ENCODE results near the gene OR2A2. TPM values are rescaled to one million over a fixed set of nuclear protein-coding genes. Genes with fewer than 3 reads are reported as not detected.

The OR2A2 gene
- total RNA-seq, 1 experiment from 2014 or later, result not detected

DNA sequence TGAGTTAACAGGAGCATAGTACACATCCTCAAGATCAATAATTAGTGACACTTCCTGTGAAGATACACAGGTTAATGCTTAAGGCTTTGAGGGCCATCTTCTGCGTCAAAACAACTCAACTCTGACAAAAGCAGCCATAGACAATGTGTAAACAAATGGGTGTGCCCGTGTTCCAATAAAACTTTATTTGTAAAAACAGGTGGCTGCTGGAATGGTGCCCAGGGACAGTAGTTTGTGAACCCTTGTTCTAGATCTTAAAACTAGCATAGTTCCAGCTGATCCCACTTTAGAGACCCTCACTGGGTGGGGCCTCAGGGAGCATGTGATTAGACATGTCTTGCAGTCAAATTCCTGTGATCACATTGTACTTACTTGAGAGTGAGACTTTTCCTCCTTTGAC, 21.3 kb downstream of the OR2A2 start:
- in situ Hi-C loops (cut with HindIII; ENCODE audit: low pct_unique_long_range_greater_than_20kb, low sequenced_read_pairs), result no loop called here
- no peak for DNase-seq (ENCODE audit: low read depth, low spot score)

DNA sequence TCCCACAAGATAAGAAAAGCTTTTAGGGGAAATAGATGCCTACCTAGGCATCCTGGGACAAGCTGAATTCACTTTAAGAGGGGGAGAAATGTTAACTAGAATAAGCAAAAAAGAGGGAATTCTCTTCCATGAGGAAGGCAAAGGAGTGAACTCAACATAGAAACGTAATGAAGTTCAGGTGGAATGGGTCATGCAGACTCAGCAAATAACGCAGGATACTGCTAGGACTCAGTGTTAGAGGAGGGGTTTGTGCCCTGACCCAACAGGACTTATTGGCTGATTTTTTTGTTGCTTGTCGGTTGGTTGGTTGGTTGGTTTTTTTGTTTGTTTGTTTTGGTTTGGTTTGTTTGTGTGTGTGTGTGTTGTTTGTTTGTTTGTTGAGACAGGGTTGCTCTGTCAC, 22.9 kb downstream of the OR2A2 start:
- in situ Hi-C loops (cut with HindIII; ENCODE audit: low pct_unique_long_range_greater_than_20kb, low sequenced_read_pairs), result no loop called here
- no peak for DNase-seq (ENCODE audit: low read depth, low spot score)

DNA sequence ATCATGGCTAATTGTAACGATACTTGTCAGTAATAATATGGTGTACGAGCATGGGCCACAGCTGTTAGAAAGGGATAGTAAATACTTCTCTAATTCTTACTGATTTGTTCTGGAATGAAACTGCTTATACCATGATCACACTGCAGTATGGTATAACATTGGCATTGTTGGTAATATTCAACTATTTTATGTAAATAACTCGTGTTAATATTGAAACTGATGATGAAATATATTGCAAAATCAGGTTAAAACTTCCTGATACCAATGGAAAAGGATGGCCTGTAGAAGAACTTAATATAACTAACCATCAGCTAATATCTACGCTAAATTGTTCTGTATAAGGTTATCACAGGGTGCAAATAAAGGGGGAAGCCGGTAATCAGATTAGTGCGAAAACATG, 23.9 kb downstream of the OR2A2 start:
- in situ Hi-C loops (cut with HindIII; ENCODE audit: low pct_unique_long_range_greater_than_20kb, low sequenced_read_pairs), result no loop called here
- DNase-seq (ENCODE audit: low read depth, low spot score), result no peak

DNA sequence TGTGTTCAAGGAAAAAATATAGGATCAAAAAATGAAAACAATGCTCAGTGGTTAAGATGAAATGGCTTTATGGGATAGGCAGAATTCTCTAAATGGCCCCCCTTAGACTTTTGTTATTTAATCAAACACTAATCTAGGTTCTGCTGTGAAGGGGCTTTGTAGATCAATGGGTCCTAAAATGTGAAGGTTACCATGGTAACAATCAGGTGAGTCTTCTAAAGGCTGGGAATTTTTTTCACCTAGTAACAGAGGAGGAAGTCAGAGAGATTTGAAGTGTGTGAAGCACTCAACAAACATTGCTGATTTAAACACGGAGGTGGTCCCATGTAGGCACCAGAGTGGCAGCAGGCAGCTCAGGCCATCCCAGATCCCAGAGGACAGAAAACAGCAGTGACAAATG, 24.7 kb downstream of the OR2A2 start:
- DNase-seq (ENCODE audit: low read depth, low spot score), result no peak
- in situ Hi-C loops (cut with HindIII; ENCODE audit: low pct_unique_long_range_greater_than_20kb, low sequenced_read_pairs), result no loop called here

DNA sequence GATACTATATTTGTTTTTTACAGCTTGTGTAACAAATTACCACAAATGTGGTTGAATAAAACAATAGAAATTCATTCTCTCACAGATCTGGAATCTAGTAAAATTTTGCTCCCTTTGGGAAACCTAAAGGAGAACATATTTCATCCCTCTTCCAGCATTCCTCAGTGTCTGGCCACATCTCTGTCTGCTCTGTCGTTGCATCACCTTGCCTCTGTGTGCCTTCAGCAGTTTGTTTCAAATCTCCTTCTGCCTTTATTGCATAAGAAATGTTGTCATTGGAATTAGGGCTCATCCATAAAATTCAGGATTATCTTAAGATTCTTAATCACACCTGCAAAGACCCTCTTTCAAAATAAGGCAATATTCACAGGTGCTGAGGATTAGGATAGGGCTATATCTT, 28.1 kb downstream of the OR2A2 start:
- DNase-seq (ENCODE audit: low read depth, low spot score), result no peak
- in situ Hi-C loops (cut with HindIII; ENCODE audit: low pct_unique_long_range_greater_than_20kb, low sequenced_read_pairs), result no loop called here

DNA sequence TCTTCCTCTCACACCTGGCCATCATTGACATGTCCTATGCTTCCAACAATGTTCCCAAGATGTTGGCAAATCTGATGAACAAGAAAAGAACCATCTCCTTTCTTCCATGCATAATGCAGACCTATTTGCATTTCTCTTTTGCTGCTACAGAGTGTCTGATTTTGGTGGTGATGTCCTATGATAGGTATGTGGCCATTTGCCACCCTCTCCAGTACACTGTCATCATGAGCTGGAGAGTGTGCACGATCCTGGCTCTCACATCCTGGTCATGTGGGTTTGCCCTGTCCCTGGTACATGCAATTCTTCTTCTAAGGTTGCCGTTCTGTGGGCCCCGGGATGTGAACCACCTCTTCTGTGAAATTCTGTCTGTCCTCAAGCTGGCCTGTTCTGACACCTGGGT, 32.8 kb downstream of the OR2A2 start:
- DNase-seq (ENCODE audit: low read depth, low spot score), result no peak
- in situ Hi-C loops (cut with HindIII; ENCODE audit: low pct_unique_long_range_greater_than_20kb, low sequenced_read_pairs), result no loop called here

DNA sequence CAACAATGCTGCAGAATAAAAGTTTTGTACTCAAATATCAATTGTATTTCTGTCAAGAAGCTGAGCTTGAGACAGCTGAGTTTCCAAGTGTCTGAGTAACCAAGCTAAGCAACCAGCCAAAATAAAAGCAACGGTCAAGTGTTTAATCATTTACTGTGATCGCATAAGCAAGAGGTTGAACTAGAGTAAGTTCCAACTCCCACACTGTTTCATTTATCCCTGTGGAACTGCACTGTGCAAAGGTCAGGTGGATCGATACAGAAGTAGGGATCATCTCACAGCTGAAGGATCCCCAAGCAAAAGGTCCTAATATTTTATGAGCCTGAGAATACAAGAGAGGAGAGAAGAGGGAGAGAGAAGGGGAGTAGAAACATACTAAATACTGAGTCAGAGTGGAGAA, 35.0 kb downstream of the OR2A2 start:
- no peak for DNase-seq (ENCODE audit: low read depth, low spot score)
- in situ Hi-C loops (cut with HindIII; ENCODE audit: low pct_unique_long_range_greater_than_20kb, low sequenced_read_pairs), result no loop called here

DNA sequence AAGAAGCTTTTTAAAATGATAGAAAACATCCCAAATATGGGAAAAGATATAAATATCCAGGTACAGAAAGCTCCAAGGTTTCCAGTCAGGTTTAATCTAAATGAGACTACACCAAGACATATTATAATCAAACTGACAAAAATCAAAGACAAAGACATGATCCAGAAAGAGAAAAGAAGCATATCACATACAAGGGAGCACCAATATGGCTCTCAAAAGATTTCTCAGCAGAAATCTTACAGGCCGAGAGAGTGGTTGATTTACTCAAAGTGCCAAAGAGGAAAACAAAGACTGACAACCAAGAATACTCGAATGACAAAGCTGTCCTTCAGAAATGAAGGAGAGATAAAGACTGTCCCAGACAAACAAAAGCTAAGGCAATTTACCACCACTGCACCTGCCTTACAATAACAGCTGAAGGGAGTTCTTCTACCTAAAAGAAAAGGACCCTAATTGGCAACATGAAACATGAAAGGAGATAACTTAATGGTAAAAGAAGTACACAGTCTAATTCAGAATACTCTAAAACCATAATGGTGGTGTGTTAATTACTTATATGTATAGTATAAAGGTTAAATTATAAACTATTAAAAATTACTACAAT, 38.9 kb downstream of the OR2A2 start:
- no peak for DNase-seq (ENCODE audit: low read depth, low spot score)
- in situ Hi-C loops (cut with HindIII; ENCODE audit: low pct_unique_long_range_greater_than_20kb, low sequenced_read_pairs), result no loop called here

DNA sequence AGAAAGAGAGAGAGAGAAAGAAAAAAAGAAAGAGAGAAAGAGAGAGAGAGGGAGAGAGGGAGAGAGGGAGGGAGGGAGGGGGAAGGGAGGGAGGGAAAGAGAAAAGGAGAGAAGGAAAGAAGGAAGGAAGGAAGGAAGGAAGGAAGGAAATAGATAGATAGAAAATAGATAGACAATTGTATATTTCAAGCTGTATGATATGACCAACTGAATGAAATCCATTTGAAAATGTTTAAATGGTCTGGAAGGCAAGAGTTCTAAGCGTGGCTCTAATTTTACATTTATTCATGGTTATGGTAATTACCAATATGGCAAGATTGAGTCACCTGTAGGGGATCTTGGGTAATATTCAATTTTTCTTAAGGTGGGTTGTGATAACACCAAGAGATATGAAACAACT, 49.5 kb downstream of the OR2A2 start:
- DNase-seq (ENCODE audit: low read depth, low spot score), result no peak
- in situ Hi-C loops (cut with HindIII; ENCODE audit: low pct_unique_long_range_greater_than_20kb, low sequenced_read_pairs), result no loop called here

Small RNA genes lying within 50 kb of the gene (small RNA-seq; reads per million reads assigned to genes)
- gene OR2A41P, result 0 reads per million in 2 experiments

Other genes starting within 250 kb of the OR2A2 start
- gene TCAF1, start 207.4 kb upstream of the OR2A2 start, total RNA-seq (2014; rRNA removed; shearing (Covaris generic)), result 21.2 and 25.9 TPM in 2 replicates
- not detected in 2 replicates for gene OR2F2, start 174.3 kb upstream of the OR2A2 start, total RNA-seq (2014; rRNA removed; shearing (Covaris generic))
- not detected in 2 replicates for gene OR2F1, start 154.7 kb upstream of the OR2A2 start, total RNA-seq (2014; rRNA removed; shearing (Covaris generic))
- gene OR6B1, start 109.3 kb upstream of the OR2A2 start, total RNA-seq (2014; rRNA removed; shearing (Covaris generic)), result not detected in 2 replicates
- gene OR2A5, start 60.6 kb upstream of the OR2A2 start, total RNA-seq (2014; rRNA removed; shearing (Covaris generic)), result under 0.01 TPM in 1 of 2 replicates, not detected in the other
- gene OR2A25, start 39.8 kb upstream of the OR2A2 start, total RNA-seq (2014; rRNA removed; shearing (Covaris generic)), result not detected in 2 replicates
- gene OR2A12, start 23.3 kb upstream of the OR2A2 start, total RNA-seq (2014; rRNA removed; shearing (Covaris generic)), result not detected in 2 replicates
- gene OR2A14, start 13.6 kb downstream of the OR2A2 start, total RNA-seq (2014; rRNA removed; shearing (Covaris generic)), result not detected in 2 replicates
- not detected in 2 replicates for gene CTAGE4, start 73.9 kb downstream of the OR2A2 start, total RNA-seq (2014; rRNA removed; shearing (Covaris generic))
- gene ARHGEF35, start 86.2 kb downstream of the OR2A2 start, total RNA-seq (2014; rRNA removed; shearing (Covaris generic)), result not detected in 2 replicates
- gene OR2A42, start 130.0 kb downstream of the OR2A2 start, total RNA-seq (2014; rRNA removed; shearing (Covaris generic)), result not detected in 2 replicates
- gene OR2A7, start 155.2 kb downstream of the OR2A2 start, total RNA-seq (2014; rRNA removed; shearing (Covaris generic)), result 0.27 TPM in 1 of 2 replicates, not detected in the other
- gene CTAGE8, start 159.7 kb downstream of the OR2A2 start, total RNA-seq (2014; rRNA removed; shearing (Covaris generic)), result not detected in 2 replicates
- gene OR2A1, start 202.8 kb downstream of the OR2A2 start, total RNA-seq (2014; rRNA removed; shearing (Covaris generic)), result not detected in 2 replicates
- not detected in 2 replicates for gene ARHGEF5, start 245.8 kb downstream of the OR2A2 start, total RNA-seq (2014; rRNA removed; shearing (Covaris generic))